Uterus (tissue), 4 donors: Measurements from ENCODE around the gene OTUB2. TPM values are rescaled to one million over a fixed set of nuclear protein-coding genes. Genes with fewer than 3 reads are reported as not detected.

Experiments
- DNase-seq, 2 donors: peaks; one replicate each; pipeline ENCODE4 v3.0.0-alpha.2; 2019 to 2020
- H3K27ac ChIP-seq, 2 donors: fragments of 200-600 bp; sonication (generic); 1 replicate in 1 of 2; 2 replicates in 1 of 2; pipeline ENCODE4 v1.5.1; 2016 to 2018
- H3K27me3 ChIP-seq, 2 donors: fragments of 200-600 bp; sonication (generic); one replicate each; pipeline ENCODE4 v1.5.1; 2018 to 2019; ENCODE audit warnings: control low read depth in 1 of 2
- H3K36me3 ChIP-seq, 2 donors: fragments of 200-600 bp; sonication (generic); one replicate each; pipeline ENCODE4 v1.5.1; 2019; ENCODE audit warnings: control low read depth in 1 of 2
- H3K4me1 ChIP-seq, 2 donors: fragments of 200-600 bp; sonication (generic); one replicate each; pipeline ENCODE4 v1.5.1; 2018 to 2019; ENCODE audit warnings: control low read depth in 1 of 2
- H3K4me3 ChIP-seq, 2 donors: fragments of 200-600 bp; sonication (generic); 1 replicate in 1 of 2; 2 replicates in 1 of 2; pipeline ENCODE4 v1.5.1; 2018 to 2019; ENCODE audit warnings: mild to moderate bottlenecking in 1 of 2
- H3K9me3 ChIP-seq, 2 donors: fragments of 200-600 bp; sonication (generic); one replicate each; pipeline ENCODE4 v1.5.1; 2019; ENCODE audit warnings: control low read depth in 1 of 2
- POLR2A ChIP-seq, 2 donors: fragments of 450-650 bp; IDR thresholded peaks; one replicate each; pipeline ENCODE4 v1.6.1; 2016; ENCODE audit warnings: antibody characterized with exemption in 2 of 2, mild to moderate bottlenecking in 1 of 2, moderate library complexity in 1 of 2
- intact Hi-C: fragments of 100-400 bp; cut with DNase I; formaldehyde crosslinking; loops from one replicate; pipeline ENCODE4 v1.15.1; 2023; ENCODE audit warnings: low total_unique reads
- total RNA-seq, 4 donors: library from RNA; depleted of rRNA in 3 of 4; stranded (reverse); fragments of >200 nt in 3 of 4; gene quantifications; one replicate each; pipeline versions ENCODE4 v1.1.0 to v1.2.4, GENCODE V29; 2014 to 2023
- TF ChIP-seq, protein P1 (sequence below), 4 experiments: fragments of 200-600 bp in 2 of 4; fragments of 450-650 bp in 2 of 4; sonication (generic) in 2 of 4; IDR thresholded peaks; one replicate each; pipeline ENCODE4 v1.5.1; 2016 to 2019; ENCODE audit warnings: antibody characterized with exemption in 4 of 4, mild to moderate bottlenecking in 2 of 4, moderate library complexity in 1 of 4
- donor health status: DM: yes; HTN: yes; CAD: no.

Gene OTUB2
- total RNA-seq, 4 donors from 2014 or later = 0.37 to 3.8 TPM; not detected in 2

GRCh38 chr14:94093418-94093817, 67.3 kb downstream of the OTUB2 start:
- DNase-seq = no peak
- Histone ChIP-seq H3K4me1 (no peaks in the 10 kb centered on the region), H3K4me3 (no peak overlapping the region), H3K9me3 (no peaks in the 10 kb centered on the region), H3K27ac (no peak overlapping the region), H3K36me3 (no peaks in the 10 kb centered on the region), H3K27me3 (no peaks in the 10 kb centered on the region)
- no peak for TF ChIP-seq POLR2A (IDR thresholded peaks at IDR 0.05)
- TF ChIP-seq, protein P1, sequence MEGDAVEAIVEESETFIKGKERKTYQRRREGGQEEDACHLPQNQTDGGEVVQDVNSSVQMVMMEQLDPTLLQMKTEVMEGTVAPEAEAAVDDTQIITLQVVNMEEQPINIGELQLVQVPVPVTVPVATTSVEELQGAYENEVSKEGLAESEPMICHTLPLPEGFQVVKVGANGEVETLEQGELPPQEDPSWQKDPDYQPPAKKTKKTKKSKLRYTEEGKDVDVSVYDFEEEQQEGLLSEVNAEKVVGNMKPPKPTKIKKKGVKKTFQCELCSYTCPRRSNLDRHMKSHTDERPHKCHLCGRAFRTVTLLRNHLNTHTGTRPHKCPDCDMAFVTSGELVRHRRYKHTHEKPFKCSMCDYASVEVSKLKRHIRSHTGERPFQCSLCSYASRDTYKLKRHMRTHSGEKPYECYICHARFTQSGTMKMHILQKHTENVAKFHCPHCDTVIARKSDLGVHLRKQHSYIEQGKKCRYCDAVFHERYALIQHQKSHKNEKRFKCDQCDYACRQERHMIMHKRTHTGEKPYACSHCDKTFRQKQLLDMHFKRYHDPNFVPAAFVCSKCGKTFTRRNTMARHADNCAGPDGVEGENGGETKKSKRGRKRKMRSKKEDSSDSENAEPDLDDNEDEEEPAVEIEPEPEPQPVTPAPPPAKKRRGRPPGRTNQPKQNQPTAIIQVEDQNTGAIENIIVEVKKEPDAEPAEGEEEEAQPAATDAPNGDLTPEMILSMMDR (IDR thresholded peaks at IDR 0.05) = no peak
- intact Hi-C loops = no loop called here

- Histone ChIP-seq H3K27ac (no peak overlapping the region), H3K4me1 (no peaks in the 10 kb centered on the region), H3K36me3 (no peaks in the 10 kb centered on the region), H3K9me3 (no peaks in the 10 kb centered on the region), H3K27me3 (no peaks in the 10 kb centered on the region), H3K4me3 (no peak overlapping the region)
- TF ChIP-seq POLR2A (IDR thresholded peaks at IDR 0.05) = no peak
- TF ChIP-seq, protein P1 (IDR thresholded peaks at IDR 0.05) = no peak
- DNase-seq = no peak
- intact Hi-C loops = no loop called here
These were observed 71.0 kb downstream of the OTUB2 start for GRCh38 chr14:94097091-94097490.

Other genes starting within 250 kb of the OTUB2 start
- 10 to 100 TPM in 1 of 4 donors, 1 to 10 TPM in 2, under 1 TPM in 1; 0.48 to 24.5 (median 3.8) TPM for gene PRIMA1, start 237.9 kb upstream of the OTUB2 start, total RNA-seq
- gene FAM181A, start 99.0 kb upstream of the OTUB2 start, total RNA-seq = under 1 TPM in 1 of 4 donors, not detected in 3; 0.48 TPM
- 10 to 100 TPM; 11.8 to 84.1 (median 21.0) TPM for gene ASB2, start 49.8 kb upstream of the OTUB2 start, total RNA-seq
- not detected for gene CCDC197, start 29.0 kb upstream of the OTUB2 start, total RNA-seq
- gene DDX24, start 54.9 kb downstream of the OTUB2 start, total RNA-seq = 100 to 1,000 TPM in 3 of 4 donors, 10 to 100 TPM in 1; 55.6 to 223 (median 116) TPM
- 10 to 100 TPM in 2 of 4 donors, 1 to 10 TPM in 2; 7.1 to 32.8 (median 14.3) TPM for gene IFI27L1, start 55.0 kb downstream of the OTUB2 start, total RNA-seq
- 100 to 1,000 TPM in 2 of 4 donors, 10 to 100 TPM in 1, 1 to 10 TPM in 1; 5.6 to 390 (median 196) TPM for gene IFI27, start 84.4 kb downstream of the OTUB2 start, total RNA-seq
- gene IFI27L2, start 103.3 kb downstream of the OTUB2 start, total RNA-seq = 100 to 1,000 TPM in 1 of 4 donors, 10 to 100 TPM in 3; 14.3 to 111 (median 45.0) TPM
- gene PPP4R4, start 148.0 kb downstream of the OTUB2 start, total RNA-seq = 1 to 10 TPM in 3 of 4 donors, under 1 TPM in 1; 0.59 to 4.1 (median 2.0) TPM